ENCODE data around the gene TRABD2B.

DNA sequence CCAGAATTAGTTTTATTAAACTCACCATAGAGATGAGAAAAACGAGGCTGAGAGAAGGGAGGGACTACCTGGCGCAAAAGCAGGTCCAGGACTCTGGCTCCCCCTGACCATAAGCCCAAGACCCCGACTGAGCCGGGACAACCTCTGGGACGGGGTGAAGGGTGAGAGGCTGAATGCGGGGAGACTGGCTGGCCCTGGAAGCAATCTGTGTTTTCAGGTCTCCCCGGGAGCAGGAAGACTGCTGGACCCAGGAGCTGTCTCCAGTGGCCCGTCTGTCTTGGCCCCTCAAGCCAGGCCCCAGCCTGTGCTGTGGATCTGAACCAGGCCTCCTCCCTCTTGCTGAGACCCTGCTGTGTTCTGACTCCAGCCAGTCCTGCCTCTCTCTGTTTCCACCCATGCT, 240.8 kb downstream of the TRABD2B start:
- TF ChIP-seq, protein P1, sequence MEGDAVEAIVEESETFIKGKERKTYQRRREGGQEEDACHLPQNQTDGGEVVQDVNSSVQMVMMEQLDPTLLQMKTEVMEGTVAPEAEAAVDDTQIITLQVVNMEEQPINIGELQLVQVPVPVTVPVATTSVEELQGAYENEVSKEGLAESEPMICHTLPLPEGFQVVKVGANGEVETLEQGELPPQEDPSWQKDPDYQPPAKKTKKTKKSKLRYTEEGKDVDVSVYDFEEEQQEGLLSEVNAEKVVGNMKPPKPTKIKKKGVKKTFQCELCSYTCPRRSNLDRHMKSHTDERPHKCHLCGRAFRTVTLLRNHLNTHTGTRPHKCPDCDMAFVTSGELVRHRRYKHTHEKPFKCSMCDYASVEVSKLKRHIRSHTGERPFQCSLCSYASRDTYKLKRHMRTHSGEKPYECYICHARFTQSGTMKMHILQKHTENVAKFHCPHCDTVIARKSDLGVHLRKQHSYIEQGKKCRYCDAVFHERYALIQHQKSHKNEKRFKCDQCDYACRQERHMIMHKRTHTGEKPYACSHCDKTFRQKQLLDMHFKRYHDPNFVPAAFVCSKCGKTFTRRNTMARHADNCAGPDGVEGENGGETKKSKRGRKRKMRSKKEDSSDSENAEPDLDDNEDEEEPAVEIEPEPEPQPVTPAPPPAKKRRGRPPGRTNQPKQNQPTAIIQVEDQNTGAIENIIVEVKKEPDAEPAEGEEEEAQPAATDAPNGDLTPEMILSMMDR (IDR thresholded peaks at IDR 0.05), result no peak
- no peak for TF ChIP-seq POLR2A (IDR thresholded peaks at IDR 0.05)

Measured in prostate gland (tissue), 2 donors.